Globus pallidus (tissue), 1 donor: ENCODE data around the gene PRM2.
"Not testable (repeated sequence)": the region's sequence is repeated elsewhere in the genome, so short reads cannot be mapped to it uniquely, and the experiment has no call there.

Experiments
- DNase-seq: peaks from one replicate; pipeline ENCODE4 v3.0.0-alpha.2; 2015; ENCODE audit warnings: low spot score

Gene PRM2

GRCh38 chr16:11289696-11290095, 13.4 kb upstream of the PRM2 start:
- not testable (repeated sequence) for DNase-seq

- DNase-seq, result no peak
Observed at GRCh38 chr16:11289202-11289601, 12.9 kb upstream of the PRM2 start.

- DNase-seq, result no peak
Observed at GRCh38 chr16:11285842-11286241, 9.6 kb upstream of the PRM2 start.

- DNase-seq, result no peak
Observed at GRCh38 chr16:11283820-11284248, 7.6 kb upstream of the PRM2 start.

GRCh38 chr16:11280616-11281522, 4.6 kb upstream of the PRM2 start, which contains the start of gene PRM1:
Gene PRM1, minus strand, starts transcription at chr16:11281330. Its CDS starts 92 bp downstream, at chr16:11281238.
- no peak for DNase-seq

GRCh38 chr16:11278681-11279628, 2.7 kb upstream of the PRM2 start:
- DNase-seq, result no peak

GRCh38 chr16:11277607-11278337, 1.5 kb upstream of the PRM2 start:
- DNase-seq, result no peak

- no peak for DNase-seq
Observed at GRCh38 chr16:11276896-11277593, 765 bp upstream of the PRM2 start.

GRCh38 chr16:11274964-11275363, 1.3 kb downstream of the PRM2 start:
- no peak for DNase-seq

GRCh38 chr16:11273721-11274324, 2.5 kb downstream of the PRM2 start:
- DNase-seq, result no peak

- no peak for DNase-seq
Observed at GRCh38 chr16:11272921-11273720, 3.2 kb downstream of the PRM2 start, which contains the start of gene PRM3. Gene PRM3, minus strand, starts transcription at chr16:11273629. Its CDS starts 34 bp downstream, at chr16:11273595.

GRCh38 chr16:11272484-11272883, 3.8 kb downstream of the PRM2 start:
- no peak for DNase-seq

GRCh38 chr16:11271610-11272009, 4.7 kb downstream of the PRM2 start:
- no peak for DNase-seq

- DNase-seq, result no peak
Observed at GRCh38 chr16:11270602-11271162, 5.6 kb downstream of the PRM2 start.

GRCh38 chr16:11268921-11269375, 7.3 kb downstream of the PRM2 start, which contains the start of gene TNP2:
Gene TNP2, minus strand, starts transcription at chr16:11269325. Its CDS starts 63 bp downstream, at chr16:11269262.
- DNase-seq, result no peak

- DNase-seq, result no peak
Observed at GRCh38 chr16:11265124-11265523, 11.2 kb downstream of the PRM2 start.

GRCh38 chr16:11264155-11264832, 12.0 kb downstream of the PRM2 start:
- DNase-seq, result no peak

- no peak for DNase-seq
Observed at GRCh38 chr16:11263737-11264136, 12.5 kb downstream of the PRM2 start.

- DNase-seq, result no peak
Observed at GRCh38 chr16:11262915-11263314, 13.4 kb downstream of the PRM2 start.
